Liver (tissue), 9 donors: Measurements from ENCODE around the gene KRT80. TPM values are rescaled to one million over a fixed set of nuclear protein-coding genes. Genes with fewer than 3 reads are reported as not detected.

Experiments
- DNase-seq: peaks from one replicate; pipeline ENCODE4 v3.0.0-alpha.2; 2017; ENCODE audit warnings: low spot score
- H3K27ac ChIP-seq, 2 donors: one replicate each; pipeline ENCODE4 v1.7.0; 2013; ENCODE audit warnings: inconsistent platforms in 2 of 2, low read length in 2 of 2, control low read depth in 1 of 2, low read depth in 1 of 2, mild to moderate bottlenecking in 1 of 2
- H3K27me3 ChIP-seq, 4 donors: one replicate each; pipeline versions ENCODE4 v1.6.1 to v1.7.0; 2013; ENCODE audit warnings: low read length in 3 of 4, inconsistent platforms in 1 of 4, mild to moderate bottlenecking in 1 of 4, moderate library complexity in 1 of 4; ENCODE audit not compliant: control insufficient read depth in 4 of 4, insufficient read depth in 4 of 4
- H3K36me3 ChIP-seq, 4 donors: one replicate each; pipeline versions ENCODE4 v1.6.1 to v1.7.0; 2013; ENCODE audit warnings: low read length in 3 of 4, mild to moderate bottlenecking in 3 of 4, low read depth in 1 of 4, moderate library complexity in 1 of 4; ENCODE audit not compliant: control insufficient read depth in 4 of 4, insufficient read depth in 3 of 4
- H3K4me1 ChIP-seq, 4 donors: one replicate each; pipeline versions ENCODE4 v1.6.1 to v1.7.0; 2013; ENCODE audit warnings: low read length in 3 of 4, mild to moderate bottlenecking in 3 of 4, moderate library complexity in 1 of 4; ENCODE audit not compliant: control insufficient read depth in 4 of 4, insufficient read depth in 4 of 4
- H3K4me3 ChIP-seq, 3 donors: one replicate each; pipeline versions ENCODE4 v1.6.1 to v1.7.0; 2013; ENCODE audit warnings: low read length in 3 of 3, control low read depth in 1 of 3, low read depth in 1 of 3, mild to moderate bottlenecking in 1 of 3
- H3K9ac ChIP-seq, 2 donors: one replicate each; pipeline ENCODE4 v1.7.0; 2013; ENCODE audit warnings: low read length in 2 of 2, mild to moderate bottlenecking in 2 of 2, moderate library complexity in 2 of 2, control low read depth in 1 of 2, low read depth in 1 of 2
- H3K9me3 ChIP-seq, 4 donors: one replicate each; pipeline versions ENCODE4 v1.6.1 to v1.7.0; 2013; ENCODE audit warnings: low read length in 3 of 4; ENCODE audit not compliant: control insufficient read depth in 4 of 4
- CTCF ChIP-seq: fragments of 150-350 bp; IDR thresholded peaks from 2 replicates; pipeline ENCODE4 v1.5.1; 2017; ENCODE audit warnings: improper control_type of control experiment, low read depth, low read length; ENCODE audit not compliant: missing input control
- EGR1 ChIP-seq, 2 donors: IDR thresholded peaks; 2 replicates each; pipeline ENCODE4 v1.6.1; 2016 to 2018; ENCODE audit warnings: antibody characterized with exemption in 2 of 2, low read depth in 2 of 2
- FOXA2 ChIP-seq: IDR thresholded peaks from 2 replicates; pipeline ENCODE4 v1.6.1; 2016; ENCODE audit warnings: antibody characterized with exemption
- GABPA ChIP-seq, 2 donors: IDR thresholded peaks in 1 of 2; conservative IDR thresholded peaks in 1 of 2; 2 replicates each; pipeline ENCODE4 v1.6.1; 2016; ENCODE audit warnings: antibody characterized with exemption in 2 of 2, mild to moderate bottlenecking in 1 of 2, moderate library complexity in 1 of 2
- HNF4G ChIP-seq: IDR thresholded peaks from 2 replicates; pipeline ENCODE4 v1.6.1; 2016; ENCODE audit warnings: antibody characterized with exemption
- JUND ChIP-seq, 2 donors: IDR thresholded peaks; 2 replicates each; pipeline ENCODE4 v1.6.1; 2016; ENCODE audit warnings: antibody characterized with exemption in 2 of 2
- MAX ChIP-seq: IDR thresholded peaks from 2 replicates; pipeline ENCODE4 v1.6.1; 2016; ENCODE audit warnings: antibody characterized with exemption
- RAD21 ChIP-seq, 2 donors: IDR thresholded peaks; 2 replicates each; pipeline ENCODE4 v1.6.1; 2016; ENCODE audit warnings: antibody characterized with exemption in 2 of 2, mild to moderate bottlenecking in 2 of 2
- REST ChIP-seq: IDR thresholded peaks from 2 replicates; pipeline ENCODE4 v1.6.1; 2016; ENCODE audit warnings: antibody characterized with exemption, mild to moderate bottlenecking
- RXRA ChIP-seq, 2 donors: IDR thresholded peaks; 2 replicates each; pipeline ENCODE4 v1.6.1; 2017 to 2018; ENCODE audit warnings: antibody characterized with exemption in 2 of 2, mild to moderate bottlenecking in 1 of 2
- TAF1 ChIP-seq: conservative IDR thresholded peaks from 2 replicates; pipeline ENCODE4 v1.6.1; 2016; ENCODE audit warnings: antibody characterized with exemption, mild to moderate bottlenecking
- YY1 ChIP-seq: IDR thresholded peaks from 2 replicates; pipeline ENCODE4 v1.6.1; 2016; ENCODE audit warnings: antibody characterized with exemption, mild to moderate bottlenecking
- WGBS: extraction: QIAGEN DNeasy Blood & Tissue Kit; methylation state at CpG from one replicate; pipeline ENCODE4 v1.1.7; 2013; 5-methylcytosine and 5-hydroxymethylcytosine counted together
- polyA plus RNA-seq, 2 donors: library from polyadenylated mRNA; stranded (reverse) in 1 of 2; unstranded in 1 of 2; fragments of 200-250 nt in 1 of 2; fragments of >200 nt in 1 of 2; fragmentation: Nextera tagmentation in 1 of 2; extraction: Ambion mirVana in 1 of 2; gene quantifications; one replicate each; pipeline versions ENCODE4 v1.2.1 to v1.2.3, GENCODE V29; 2013 to 2015
- total RNA-seq, 2 donors: library from RNA; depleted of rRNA; stranded (reverse); fragments of >200 nt; gene quantifications; one replicate each; pipeline ENCODE4 v1.2.3, GENCODE V29; 2014
- donor health status: healthy.
- donor health status: healthy.
- donor health status: healthy.
- donor health status: healthy.
- donor health status: healthy.

KRT80 gene
- total and polyA plus RNA-seq, 4 donors: 0.04 to 0.12 (median 0.07) TPM

GRCh38 chr12:52207106-52207505, 15.3 kb upstream of the KRT80 start:
- DNase-seq: no peak
- 88% methylated on average over 2 of the region's 2 CpGs for WGBS
- Histone ChIP-seq H3K9ac (no peak overlapping the region), H3K4me1 (no peaks in the 10 kb centered on the region), H3K36me3 (no peaks in the 10 kb centered on the region), H3K27me3 (peaks cover 0 to 4% (median 0%) of the 10 kb centered on the region in 4 donors), H3K9me3 (no peaks in the 10 kb centered on the region), H3K27ac (no peak overlapping the region), H3K4me3 (no peak overlapping the region)
- no peak for TF ChIP-seq JUND (IDR thresholded peaks at IDR 0.05)

- TF ChIP-seq RXRA (IDR thresholded peaks at IDR 0.05) (no peak), REST (no peak), MAX (no peak), RAD21 (IDR thresholded peaks at IDR 0.05) (no peak), TAF1 (no peak), EGR1 (IDR thresholded peaks at IDR 0.05; ENCODE audit: low read depth in 2 of 2) (no peak)
- Histone ChIP-seq H3K27me3 (peaks cover 0 to 4% (median 0%) of the 10 kb centered on the region in 4 donors), H3K9ac (no peak overlapping the region), H3K4me1 (no peaks in the 10 kb centered on the region), H3K27ac (no peak overlapping the region), H3K4me3 (no peak overlapping the region), H3K36me3 (no peaks in the 10 kb centered on the region), H3K9me3 (no peaks in the 10 kb centered on the region)
- DNase-seq: no peak
- WGBS: 87% methylated on average over 9 of the region's 9 CpGs
Measured at GRCh38 chr12:52206304-52207040, 14.7 kb upstream of the KRT80 start.

- H3K9me3 ChIP-seq: no peaks in the 10 kb centered on the region
- TF ChIP-seq YY1 (no peak), FOXA2 (no peak), CTCF (no peak), HNF4G (no peak), GABPA (IDR thresholded peaks at IDR 0.05 in 1 of 2, conservative IDR thresholded peaks at IDR 0.05 in 1 of 2) (no peak)
- WGBS: 91% methylated on average over 4 of the region's 4 CpGs
- H3K4me3 ChIP-seq: no peak overlapping the region
- DNase-seq: no peak
- no peak overlapping the region for H3K27ac ChIP-seq
- H3K4me1 ChIP-seq: no peaks in the 10 kb centered on the region
- H3K27me3 ChIP-seq: peaks cover 0 to 4% (median 0%) of the 10 kb centered on the region in 4 donors
- no peaks in the 10 kb centered on the region for H3K36me3 ChIP-seq
- H3K9ac ChIP-seq: no peak overlapping the region
Measured at GRCh38 chr12:52205612-52206303, 13.9 kb upstream of the KRT80 start.
